HS-5 (cell line): Measurements from ENCODE around the gene PLCXD3.

ENCODE experiments used
- DNase-seq: peaks from one replicate; pipeline ENCODE4 v3.0.0-alpha.2; 2012; ENCODE audit warnings: low read depth

PLCXD3 gene

DNA sequence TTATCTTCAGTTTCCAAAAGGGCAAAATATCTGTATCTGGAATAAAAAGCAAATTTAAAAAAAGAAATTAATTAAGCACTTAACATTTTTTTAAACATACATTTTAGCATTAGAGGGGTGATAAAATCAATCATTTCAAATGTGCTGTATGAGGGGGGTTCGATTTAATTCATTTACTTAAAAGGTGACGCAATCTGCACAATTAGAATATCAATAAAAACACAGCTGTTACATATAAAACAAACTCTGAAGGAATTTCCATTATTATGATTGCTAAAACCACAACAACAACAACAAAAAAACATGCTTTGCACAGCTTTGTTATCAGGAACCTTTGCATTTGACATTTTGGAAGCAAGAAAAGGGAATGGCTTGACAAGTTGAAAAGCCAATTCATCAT, 225.5 kb downstream of the PLCXD3 start:
- no peak for DNase-seq

DNA sequence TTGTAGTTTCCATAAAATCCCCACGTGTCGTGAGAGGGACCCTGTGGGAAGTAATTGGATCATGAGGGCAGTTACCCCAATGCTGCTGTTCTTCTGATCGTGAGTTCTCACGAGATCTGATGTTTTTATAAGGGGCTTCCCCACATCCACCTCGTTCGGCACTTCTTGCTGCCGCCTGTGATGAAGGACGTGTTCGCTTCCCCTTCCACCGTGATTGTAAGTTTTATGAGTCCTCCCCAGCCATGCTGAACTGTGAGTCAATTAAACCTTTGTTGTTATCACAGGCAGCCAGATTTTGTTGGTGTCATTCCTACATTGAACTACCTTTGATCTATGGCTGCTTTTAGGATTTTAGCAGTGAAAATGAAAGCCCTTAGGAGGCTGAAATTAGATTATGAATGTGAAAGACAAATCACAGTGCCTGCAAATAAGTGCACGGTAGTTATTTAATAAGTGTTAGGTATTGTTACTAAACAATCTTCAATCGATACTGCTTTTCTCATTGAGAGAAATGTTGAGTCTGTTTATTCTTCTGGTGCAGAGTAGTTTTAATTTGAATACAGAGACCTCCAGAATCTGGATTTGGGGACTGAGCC, 229.1 kb downstream of the PLCXD3 start:
- no peak for DNase-seq

DNA sequence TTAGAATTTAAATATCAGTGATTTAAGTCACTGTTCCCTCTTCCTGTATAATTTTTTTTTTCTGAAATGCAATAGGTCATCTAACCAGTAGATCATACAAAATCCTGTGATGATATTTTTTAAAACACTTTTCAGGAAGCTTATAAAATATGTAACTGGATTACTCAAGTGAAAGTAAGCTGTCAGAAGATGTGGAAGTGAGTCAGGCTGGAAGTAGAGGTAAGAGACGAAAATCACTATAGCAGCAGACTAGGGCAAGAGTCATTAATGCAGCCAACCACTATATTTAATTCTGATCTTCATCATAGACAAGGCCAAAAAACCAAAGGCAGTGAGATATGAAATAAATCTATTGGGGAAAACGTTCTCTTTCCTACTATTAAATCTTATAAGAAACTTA, 231.4 kb downstream of the PLCXD3 start:
- DNase-seq = no peak

DNA sequence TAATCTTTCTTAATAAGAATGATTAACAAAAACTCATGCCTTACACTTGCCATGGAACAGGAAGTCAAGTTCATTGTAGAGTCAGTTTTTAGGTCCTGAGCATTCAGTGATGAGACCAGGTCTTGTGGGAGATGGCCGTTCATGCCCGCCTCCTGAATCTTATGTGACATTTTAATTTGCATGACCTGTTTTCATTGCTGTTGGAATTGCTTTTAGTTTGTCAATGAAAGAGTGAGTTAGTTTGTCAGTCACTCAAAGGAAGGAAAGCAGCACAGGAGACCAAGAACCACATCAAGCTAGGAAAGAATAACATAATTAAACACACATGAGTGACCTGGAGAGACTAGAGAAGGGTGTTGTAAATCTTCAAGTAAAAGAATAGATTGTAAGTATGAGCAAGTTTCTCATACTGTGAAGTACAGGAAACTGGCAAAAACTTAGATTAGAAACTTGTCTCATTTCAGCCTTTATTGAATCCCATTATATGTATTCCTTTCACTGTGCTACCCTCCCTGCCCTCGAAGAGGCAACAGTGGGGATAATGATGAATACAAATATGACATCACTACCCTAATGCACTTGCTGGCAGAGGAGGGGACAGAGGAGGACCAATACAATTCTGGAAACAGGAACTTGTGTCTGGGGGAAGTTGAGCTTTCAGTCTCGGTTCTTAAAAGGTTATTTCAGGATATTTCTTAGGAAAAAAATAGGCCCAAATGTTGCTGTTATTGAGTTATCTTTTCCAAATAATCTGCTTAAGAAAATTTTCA, 232.7 kb downstream of the PLCXD3 start:
- no peak for DNase-seq

DNA sequence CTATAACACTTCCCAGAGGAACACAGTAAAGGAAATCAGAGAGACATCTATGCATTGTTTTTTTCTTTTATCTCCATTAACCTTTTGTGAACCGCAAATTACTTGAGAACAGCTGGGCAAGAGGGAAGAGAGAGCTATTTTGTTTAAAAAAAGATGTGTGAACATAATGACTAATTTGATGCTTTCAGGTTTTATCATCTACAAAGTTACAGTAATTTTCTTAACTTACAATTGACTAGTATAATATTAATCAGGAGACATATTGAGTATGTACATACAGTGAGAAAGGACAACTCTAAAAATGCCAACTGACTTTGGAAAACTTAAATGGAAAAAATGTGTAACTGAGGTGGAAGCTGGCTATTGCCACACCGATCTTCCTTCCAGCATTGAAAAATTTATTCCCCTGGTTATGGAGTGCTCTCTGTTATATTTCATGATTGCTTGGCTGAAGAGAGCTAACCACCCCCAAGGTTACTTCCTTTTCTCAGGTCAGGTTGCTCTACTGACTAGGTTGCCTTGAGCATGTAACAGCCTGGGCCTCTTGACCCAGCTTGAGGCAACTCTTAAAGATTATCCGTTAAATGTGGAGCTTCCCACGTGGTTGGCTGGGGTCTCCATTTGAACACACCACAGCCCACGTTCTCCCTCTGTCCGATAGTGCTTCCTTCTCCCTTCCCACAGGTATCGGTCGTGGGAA, 234.4 kb downstream of the PLCXD3 start:
- no peak for DNase-seq

DNA sequence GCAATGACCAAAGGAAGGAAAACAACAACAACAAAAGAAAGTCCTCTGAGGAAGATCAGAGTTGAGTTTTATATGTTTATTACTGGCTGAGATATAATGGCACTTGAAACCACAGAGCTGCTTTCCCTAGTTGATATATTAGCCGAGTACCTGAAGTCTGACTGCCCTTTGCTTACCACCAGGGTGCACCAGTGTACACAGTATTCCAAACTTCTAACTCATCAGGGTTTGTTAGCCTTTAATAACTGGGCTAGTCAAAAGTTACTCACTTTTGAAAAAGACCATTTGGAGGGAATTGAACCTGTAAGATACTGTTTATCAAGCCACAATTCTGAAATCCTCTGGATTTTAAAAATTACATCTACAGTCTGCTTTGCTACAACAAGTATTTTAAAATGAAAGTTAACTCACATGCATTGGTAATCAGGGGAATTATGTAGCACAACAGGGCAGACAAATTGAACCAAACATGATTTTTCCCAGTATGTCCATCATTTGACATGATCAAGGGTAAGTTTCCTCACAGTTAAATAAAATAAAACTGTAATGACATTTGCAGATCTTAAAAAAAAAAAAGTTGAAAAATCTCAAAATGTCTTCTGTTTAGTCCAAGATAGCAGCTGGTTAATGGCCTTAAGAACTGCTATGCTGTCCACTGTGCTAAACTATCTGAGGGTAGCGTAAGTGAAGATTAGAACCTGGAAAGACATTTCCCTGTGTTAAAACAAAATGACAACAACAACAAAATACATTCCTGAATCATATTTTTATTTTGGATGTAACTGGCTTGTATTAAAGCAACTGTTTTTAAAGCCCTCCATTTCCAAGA, 239.8 kb downstream of the PLCXD3 start:
- DNase-seq = peak; percentile 64

DNA sequence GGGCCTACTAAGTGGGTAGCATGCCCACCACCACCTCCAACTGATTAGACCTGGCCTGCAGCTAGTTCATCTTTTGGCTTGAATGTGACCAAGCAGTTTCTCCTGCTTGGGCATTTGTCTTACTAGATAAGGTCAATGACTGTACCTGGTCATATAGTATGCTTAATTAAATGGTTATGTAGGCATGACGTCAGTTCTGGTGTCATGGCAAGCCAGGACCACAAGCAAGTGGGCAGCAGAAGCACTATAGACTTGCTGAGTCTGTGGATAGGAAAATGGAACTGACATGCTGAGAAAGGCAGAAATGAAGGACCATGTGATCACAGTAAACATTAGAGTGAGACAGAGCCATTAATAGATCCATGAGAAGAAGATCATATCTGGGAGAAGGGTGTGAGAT, 241.5 kb downstream of the PLCXD3 start:
- no peak for DNase-seq

DNA sequence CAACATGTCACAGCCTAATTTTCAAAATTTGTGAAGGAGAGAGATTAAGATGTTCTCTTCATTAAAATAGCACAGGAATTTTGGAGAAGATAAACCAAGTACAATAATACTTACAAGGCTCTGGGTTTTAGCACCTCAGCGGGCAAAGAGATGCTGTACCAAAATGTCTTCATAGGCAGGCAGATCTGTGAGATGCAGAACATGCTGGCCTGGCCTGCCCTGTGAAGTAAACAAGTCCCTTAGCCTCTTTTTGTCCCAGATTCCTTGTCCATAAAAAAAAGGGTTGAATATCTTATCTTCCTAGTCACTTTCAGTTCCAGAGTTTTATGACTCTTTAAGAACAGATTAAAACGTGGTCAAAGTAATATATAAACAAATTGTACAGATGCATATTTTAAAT, 244.0 kb downstream of the PLCXD3 start:
- no peak for DNase-seq

DNA sequence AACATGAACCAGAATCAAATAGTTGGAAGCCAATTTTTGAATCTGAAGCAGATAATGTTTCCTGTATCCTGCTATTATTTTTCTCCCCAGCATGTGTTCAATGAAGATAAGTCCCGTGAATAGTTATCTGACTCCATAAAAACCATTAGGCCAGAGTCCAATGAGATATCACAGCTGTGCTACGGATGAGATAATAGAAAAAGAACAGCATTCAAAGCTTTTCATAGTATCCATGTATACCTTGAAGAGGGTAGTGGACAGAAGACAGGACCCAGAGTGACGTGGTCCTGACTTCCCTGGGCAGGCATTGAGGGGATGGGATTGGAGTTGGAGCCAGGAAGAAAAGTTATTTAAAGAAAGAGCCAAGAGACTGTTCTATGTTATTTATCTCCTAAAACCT, 246.4 kb downstream of the PLCXD3 start:
- no peak for DNase-seq

DNA sequence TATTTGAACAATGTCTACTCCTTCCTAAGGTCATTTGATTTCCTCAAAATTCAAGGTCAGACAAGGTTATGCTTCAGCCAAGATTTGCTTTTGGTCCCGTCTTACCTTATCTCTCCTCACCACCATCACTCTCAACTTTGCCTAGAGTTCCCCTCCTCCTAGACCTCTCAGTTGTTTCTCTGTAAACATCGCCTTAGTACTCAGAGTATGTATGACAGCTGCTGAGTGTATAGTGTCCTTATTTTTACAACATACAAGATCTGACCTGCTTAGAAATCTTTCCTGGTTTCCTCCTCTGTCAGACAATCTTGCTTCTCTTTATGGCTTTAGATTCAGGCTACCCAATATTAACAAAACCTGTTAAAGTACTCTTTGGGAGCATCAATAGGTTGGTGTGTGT, 247.1 kb downstream of the PLCXD3 start:
- no peak for DNase-seq
